ENCODE data around the gene STARD13. TPM values are rescaled to one million over a fixed set of nuclear protein-coding genes. Genes with fewer than 3 reads are reported as not detected.

STARD13 gene
- total and polyA plus RNA-seq, 7 experiments from 2014 or later: 0.30 to 1.1 (median 0.73) TPM; not detected in 2

DNA sequence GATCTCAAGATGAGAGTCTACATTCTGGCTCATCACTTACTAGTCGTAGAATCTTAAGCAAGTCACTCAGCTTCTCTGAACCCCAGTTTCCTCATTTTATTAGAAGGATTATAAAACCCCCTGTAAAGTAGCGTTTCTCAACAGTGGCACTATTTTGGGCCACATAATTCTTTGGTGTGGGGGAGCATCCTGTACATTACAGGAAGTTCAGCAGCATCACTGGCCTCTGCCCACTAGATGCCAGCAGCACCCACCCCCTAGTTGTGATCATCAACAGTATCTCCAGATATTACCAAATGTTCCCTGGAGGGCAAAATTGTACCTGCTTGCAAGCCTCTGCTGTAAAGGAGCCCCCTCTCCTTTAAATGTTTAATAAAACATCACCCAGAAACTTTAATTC is 22.6 kb downstream of the STARD13 start:
- no peak overlapping the region for H3K27ac ChIP-seq (ENCODE audit: low read depth, low read length)
- Mint-ChIP-seq H3K9me3 (no peaks in the 10 kb centered on the region), H3K27me3 (peaks cover 0 to 10% (median 4%) of the 10 kb centered on the region in 5 donors), H3K4me1 (peaks cover 0 to 2% (median 0%) of the 10 kb centered on the region in 7 donors), H3K36me3 (no peaks in the 10 kb centered on the region), H3K4me3 (no peak overlapping the region), H3K27ac (peak overlapping the region in 1 of 9 donors; percentile 68)
- no peaks in the 10 kb centered on the region for H3K36me3 ChIP-seq (ENCODE audit: control insufficient read depth in 2 of 3, insufficient read depth in 3 of 3, low read length in 3 of 3)
- H3K9me3 ChIP-seq (ENCODE audit: control insufficient read depth in 2 of 3, low read length in 3 of 3): no peaks in the 10 kb centered on the region
- no peaks in the 10 kb centered on the region for H3K4me1 ChIP-seq (ENCODE audit: control insufficient read depth in 2 of 2, insufficient read depth in 2 of 2, low read length in 2 of 2)
- intact Hi-C loops (cut with micrococcal nuclease): no loop called here
- DNase-seq (no peak), ATAC-seq (peak; percentile 40)
- H3K4me3 ChIP-seq (ENCODE audit: low read length): no peak overlapping the region
- no peaks in the 10 kb centered on the region for H3K27me3 ChIP-seq (ENCODE audit: control insufficient read depth in 2 of 2, insufficient read depth in 2 of 2, low read length in 2 of 2)
- ChIA-PET CTCF (no interaction called here), POLR2A (no interaction called here)

DNA sequence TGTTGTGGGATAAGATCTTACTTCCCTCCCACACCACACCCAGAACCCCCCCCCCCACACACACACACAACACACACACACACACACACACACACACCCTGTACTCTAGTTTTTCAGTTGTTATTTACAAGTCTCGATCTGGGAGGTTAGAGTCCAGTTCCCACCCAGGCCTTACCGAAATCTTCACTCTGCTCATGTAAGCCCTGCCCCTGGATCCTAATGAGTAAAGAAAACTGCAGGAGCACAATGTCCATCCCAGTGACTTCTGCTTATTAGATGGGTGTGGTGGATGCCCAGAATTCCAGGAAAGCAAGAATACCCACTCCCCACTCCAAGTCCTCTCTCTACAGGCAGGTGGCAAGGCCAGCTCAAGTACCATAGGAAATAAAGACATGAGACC is 23.0 kb downstream of the STARD13 start:
- Mint-ChIP-seq H3K4me3 (no peak overlapping the region), H3K9me3 (no peaks in the 10 kb centered on the region), H3K4me1 (peaks cover 0 to 2% (median 0%) of the 10 kb centered on the region in 7 donors), H3K36me3 (no peaks in the 10 kb centered on the region), H3K27ac (no peak overlapping the region), H3K27me3 (peaks cover 0 to 10% (median 4%) of the 10 kb centered on the region in 5 donors)
- Histone ChIP-seq H3K36me3 (ENCODE audit: control insufficient read depth in 2 of 3, insufficient read depth in 3 of 3, low read length in 3 of 3) (no peaks in the 10 kb centered on the region), H3K27me3 (ENCODE audit: control insufficient read depth in 2 of 2, insufficient read depth in 2 of 2, low read length in 2 of 2) (no peaks in the 10 kb centered on the region), H3K4me1 (ENCODE audit: control insufficient read depth in 2 of 2, insufficient read depth in 2 of 2, low read length in 2 of 2) (no peaks in the 10 kb centered on the region), H3K4me3 (ENCODE audit: low read length) (no peak overlapping the region), H3K9me3 (ENCODE audit: control insufficient read depth in 2 of 3, low read length in 3 of 3) (no peaks in the 10 kb centered on the region), H3K27ac (ENCODE audit: low read depth, low read length) (no peak overlapping the region)
- DNase-seq (no peak), ATAC-seq (no peak)
- CTCF ChIA-PET: no interaction called here
- POLR2A ChIA-PET: no interaction called here
- intact Hi-C loops (cut with micrococcal nuclease): no loop called here

DNA sequence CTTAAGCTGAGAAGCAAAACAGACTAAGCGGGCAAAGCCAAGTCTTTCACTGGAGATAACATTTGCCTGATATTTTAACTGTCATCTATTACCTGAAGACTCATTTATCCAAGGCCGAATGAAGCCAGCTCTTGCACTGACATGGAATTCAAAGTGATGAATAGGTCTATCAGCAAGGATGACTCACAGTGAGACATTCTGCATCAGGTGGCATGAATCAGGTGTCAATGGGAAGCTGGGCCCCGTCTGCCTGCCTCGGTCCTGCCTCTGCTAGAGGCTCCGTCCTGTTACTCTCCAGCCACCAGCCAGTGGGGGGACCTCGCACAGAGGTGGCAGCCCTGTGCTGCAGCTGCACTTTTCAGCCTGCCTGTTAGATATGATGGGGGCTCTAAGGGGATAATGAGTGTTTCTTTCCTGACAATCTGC is 23.5 kb downstream of the STARD13 start:
- Histone ChIP-seq H3K27ac (ENCODE audit: low read depth, low read length) (no peak overlapping the region), H3K27me3 (ENCODE audit: control insufficient read depth in 2 of 2, insufficient read depth in 2 of 2, low read length in 2 of 2) (no peaks in the 10 kb centered on the region), H3K4me3 (ENCODE audit: low read length) (no peak overlapping the region), H3K4me1 (ENCODE audit: control insufficient read depth in 2 of 2, insufficient read depth in 2 of 2, low read length in 2 of 2) (no peaks in the 10 kb centered on the region), H3K9me3 (ENCODE audit: control insufficient read depth in 2 of 3, low read length in 3 of 3) (no peaks in the 10 kb centered on the region), H3K36me3 (ENCODE audit: control insufficient read depth in 2 of 3, insufficient read depth in 3 of 3, low read length in 3 of 3) (no peaks in the 10 kb centered on the region)
- Mint-ChIP-seq H3K36me3 (no peaks in the 10 kb centered on the region), H3K27ac (no peak overlapping the region), H3K4me3 (no peak overlapping the region), H3K27me3 (peaks cover 0 to 10% (median 4%) of the 10 kb centered on the region in 5 donors), H3K9me3 (no peaks in the 10 kb centered on the region), H3K4me1 (peaks cover 0 to 2% (median 0%) of the 10 kb centered on the region in 7 donors)
- intact Hi-C loops (cut with micrococcal nuclease): no loop called here
- POLR2A ChIA-PET: no interaction called here
- CTCF ChIA-PET: no interaction called here
- DNase-seq: no peak
- no peak for ATAC-seq

DNA sequence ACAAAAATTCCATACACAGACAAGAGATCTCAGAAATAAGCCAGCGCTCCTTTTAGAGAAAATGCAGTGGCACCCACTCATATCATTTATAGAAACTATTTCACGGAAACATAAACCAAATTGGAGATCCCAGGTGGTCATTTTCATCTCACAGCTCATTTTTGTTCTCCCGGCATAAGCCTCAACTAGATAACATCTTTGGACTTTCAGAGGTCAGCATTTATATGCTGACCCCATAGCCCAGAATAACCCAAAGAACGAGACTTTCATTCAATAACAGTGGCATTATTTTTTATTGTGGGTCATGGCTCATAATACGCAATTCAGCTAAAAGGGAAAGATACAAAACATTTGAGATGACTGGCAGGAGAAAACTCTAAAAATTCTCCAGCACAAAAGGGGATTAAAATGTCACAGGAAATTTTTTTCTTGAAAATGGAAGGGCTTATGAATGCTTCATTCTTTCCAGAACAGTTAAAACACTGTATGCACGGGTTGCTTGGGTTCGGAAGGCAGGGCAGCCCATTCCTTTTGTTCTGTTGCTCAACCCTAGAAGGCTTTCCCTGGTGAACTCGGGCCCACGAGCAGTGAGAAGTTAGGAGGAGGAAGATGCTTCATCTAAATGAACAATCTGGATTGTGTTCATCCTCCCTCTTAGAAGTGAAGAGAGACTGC is 24.0 kb downstream of the STARD13 start:
- ATAC-seq: no peak
- Mint-ChIP-seq H3K4me3 (no peak overlapping the region), H3K27ac (no peak overlapping the region)

GRCh38 chr13:33260168-33261098 is 25.1 kb downstream of the STARD13 start:
- intact Hi-C loops (cut with micrococcal nuclease): no loop called here
- Histone ChIP-seq H3K27ac (ENCODE audit: low read depth, low read length) (no peak overlapping the region), H3K4me3 (ENCODE audit: low read length) (no peak overlapping the region), H3K27me3 (ENCODE audit: control insufficient read depth in 2 of 2, insufficient read depth in 2 of 2, low read length in 2 of 2) (no peaks in the 10 kb centered on the region), H3K36me3 (ENCODE audit: control insufficient read depth in 2 of 3, insufficient read depth in 3 of 3, low read length in 3 of 3) (no peaks in the 10 kb centered on the region), H3K9me3 (ENCODE audit: control insufficient read depth in 2 of 3, low read length in 3 of 3) (no peaks in the 10 kb centered on the region), H3K4me1 (ENCODE audit: control insufficient read depth in 2 of 2, insufficient read depth in 2 of 2, low read length in 2 of 2) (no peaks in the 10 kb centered on the region)
- Mint-ChIP-seq H3K27ac (no peak overlapping the region), H3K27me3 (peaks cover 0 to 10% (median 4%) of the 10 kb centered on the region in 5 donors), H3K4me3 (no peak overlapping the region), H3K9me3 (no peaks in the 10 kb centered on the region), H3K36me3 (no peaks in the 10 kb centered on the region), H3K4me1 (no peaks in the 10 kb centered on the region)
- DNase-seq (no peak), ATAC-seq (no peak)
- ChIA-PET POLR2A (no interaction called here), CTCF (no interaction called here)

More for the DNA sequence above, 24.0 kb downstream of the STARD13 start:
- no peaks in the 10 kb centered on the region for H3K27me3 ChIP-seq (ENCODE audit: control insufficient read depth in 2 of 2, insufficient read depth in 2 of 2, low read length in 2 of 2)
- no peaks in the 10 kb centered on the region for H3K36me3 ChIP-seq (ENCODE audit: control insufficient read depth in 2 of 3, insufficient read depth in 3 of 3, low read length in 3 of 3)
- Mint-ChIP-seq H3K36me3 (no peaks in the 10 kb centered on the region), H3K27me3 (peaks cover 0 to 10% (median 4%) of the 10 kb centered on the region in 5 donors), H3K9me3 (no peaks in the 10 kb centered on the region), H3K4me1 (peaks cover 0 to under 1% (median 0%) of the 10 kb centered on the region in 7 donors)
- H3K9me3 ChIP-seq (ENCODE audit: control insufficient read depth in 2 of 3, low read length in 3 of 3): no peaks in the 10 kb centered on the region
- H3K4me3 ChIP-seq (ENCODE audit: low read length): no peak overlapping the region
- no peak overlapping the region for H3K27ac ChIP-seq (ENCODE audit: low read depth, low read length)
- ChIA-PET POLR2A (no interaction called here), CTCF (no interaction called here)
- no peaks in the 10 kb centered on the region for H3K4me1 ChIP-seq (ENCODE audit: control insufficient read depth in 2 of 2, insufficient read depth in 2 of 2, low read length in 2 of 2)
- intact Hi-C loops (cut with micrococcal nuclease): no loop called here
- no peak for DNase-seq

DNA sequence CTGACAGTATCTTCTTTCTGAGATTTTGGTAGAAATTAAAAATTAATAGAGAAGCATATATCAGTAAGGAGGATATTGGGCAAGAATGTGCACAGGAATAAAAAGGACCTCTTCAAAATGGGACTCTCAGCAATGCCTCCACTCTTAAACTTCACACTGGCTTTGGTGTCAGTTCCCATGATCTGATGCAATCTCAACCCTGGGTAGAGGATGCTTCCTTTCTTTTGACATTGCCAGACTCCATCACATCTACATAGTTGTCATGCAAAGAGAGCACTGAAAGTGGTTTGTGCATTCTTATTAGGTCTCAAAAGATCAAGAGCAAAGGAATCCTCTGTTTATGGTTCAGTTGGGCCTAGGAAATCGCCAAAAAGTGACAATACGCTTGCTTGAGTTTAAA is 26.3 kb downstream of the STARD13 start:
- no peaks in the 10 kb centered on the region for H3K9me3 Mint-ChIP-seq

More for the DNA sequence above, 26.3 kb downstream of the STARD13 start:
- intact Hi-C loops (cut with micrococcal nuclease): no loop called here
- ChIA-PET CTCF (no interaction called here), POLR2A (no interaction called here)
- Histone ChIP-seq H3K4me1 (ENCODE audit: control insufficient read depth in 2 of 2, insufficient read depth in 2 of 2, low read length in 2 of 2) (no peaks in the 10 kb centered on the region), H3K36me3 (ENCODE audit: control insufficient read depth in 2 of 3, insufficient read depth in 3 of 3, low read length in 3 of 3) (no peaks in the 10 kb centered on the region), H3K4me3 (ENCODE audit: low read length) (no peak overlapping the region), H3K27me3 (ENCODE audit: control insufficient read depth in 2 of 2, insufficient read depth in 2 of 2, low read length in 2 of 2) (no peaks in the 10 kb centered on the region), H3K27ac (ENCODE audit: low read depth, low read length) (no peak overlapping the region), H3K9me3 (ENCODE audit: control insufficient read depth in 2 of 3, low read length in 3 of 3) (no peaks in the 10 kb centered on the region)
- ATAC-seq (no peak), DNase-seq (no peak)
- Mint-ChIP-seq H3K4me3 (no peak overlapping the region), H3K27me3 (peaks cover 0 to 6% (median 3%) of the 10 kb centered on the region in 5 donors), H3K4me1 (no peaks in the 10 kb centered on the region), H3K27ac (peak overlapping the region in 1 of 9 donors; percentile 7), H3K36me3 (no peaks in the 10 kb centered on the region)

Data from naive thymus-derived CD4-positive, alpha-beta T cell (primary cell).